ENCODE data around the gene NPHP1.
"Not testable (repeated sequence)": the region's sequence is repeated elsewhere in the genome, so short reads cannot be mapped to it uniquely, and the experiment has no call there.

The NPHP1 gene

DNA sequence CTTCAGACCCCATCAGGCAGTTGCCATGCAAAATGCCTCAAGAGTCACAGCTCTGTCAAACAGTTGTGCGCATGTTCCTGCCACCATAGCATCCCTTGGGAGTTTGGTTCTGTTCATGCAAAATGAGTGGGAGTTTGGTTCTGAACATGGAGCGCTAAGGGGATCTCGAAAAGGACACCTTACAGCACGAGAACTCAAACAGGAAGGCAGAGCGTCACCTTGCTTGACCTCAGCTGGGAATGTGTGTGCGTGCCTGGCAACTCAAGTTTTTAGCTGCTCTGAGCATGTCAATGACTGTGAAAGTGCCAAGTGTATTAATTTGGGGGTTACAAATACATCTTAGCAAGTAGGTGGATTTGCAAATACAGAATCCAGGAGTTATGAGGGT lies 105.8 kb downstream of the NPHP1 start:
- H3K18ac ChIP-seq (ENCODE audit: low read length), result no peak overlapping the region
- H3K27me3 ChIP-seq (ENCODE audit: insufficient read depth, low read length), result no peaks in the 10 kb centered on the region
- no peaks in the 10 kb centered on the region for H3K9me3 ChIP-seq (ENCODE audit: insufficient read depth, low read depth, low read length)
- H2BK120ac ChIP-seq (ENCODE audit: insufficient read depth, low read length, poor library complexity), result no peak overlapping the region
- no peak overlapping the region for H3K4me2 ChIP-seq (ENCODE audit: low read length)
- no peak overlapping the region for H3K23ac ChIP-seq (ENCODE audit: low read length)
- DNase-seq, result no peak
- WGBS (ENCODE audit: extremely low coverage, insufficient coverage, insufficient read length), result no CpG with 5 or more reads among the region's 6 CpGs
- no peak overlapping the region for H3K4me3 ChIP-seq (ENCODE audit: low read depth, low read length)
- peaks cover 10% of the 10 kb centered on the region for H3K79me1 ChIP-seq (ENCODE audit: low read length)
- H3K36me3 ChIP-seq (ENCODE audit: control insufficient read depth in 1 of 2, insufficient read depth in 2 of 2, low read length in 2 of 2), result no peaks in the 10 kb centered on the region
- H4K91ac ChIP-seq (ENCODE audit: low read depth, low read length), result no peak overlapping the region
- no peaks in the 10 kb centered on the region for H3K79me2 ChIP-seq (ENCODE audit: control insufficient read depth, insufficient read depth, low read length, poor library complexity)
- H3K27ac ChIP-seq (ENCODE audit: low read depth, low read length), result no peak overlapping the region
- no peak overlapping the region for H3K4ac ChIP-seq (ENCODE audit: low read depth, low read length)
- no peak overlapping the region for H4K8ac ChIP-seq (ENCODE audit: low read depth, low read length)
- no peak overlapping the region for H2AK5ac ChIP-seq (ENCODE audit: low read length)
- no peak overlapping the region for H2BK5ac ChIP-seq (ENCODE audit: low read depth, low read length, poor library complexity)
- H2AFZ ChIP-seq (ENCODE audit: insufficient read depth, low read length, poor library complexity), result no peak overlapping the region
- H3K4me1 ChIP-seq (ENCODE audit: control insufficient read depth in 1 of 2, insufficient read depth in 2 of 2, low read length in 2 of 2), result peaks cover 6 to 10% of the 10 kb centered on the region in 2 experiments
- no peak overlapping the region for H3K14ac ChIP-seq (ENCODE audit: low read length)
- no peak overlapping the region for H3K9ac ChIP-seq (ENCODE audit: low read length)
- no peak overlapping the region for H4K12ac ChIP-seq (ENCODE audit: low read depth, low read length)
- no peak overlapping the region for H2BK12ac ChIP-seq (ENCODE audit: low read length)

DNA sequence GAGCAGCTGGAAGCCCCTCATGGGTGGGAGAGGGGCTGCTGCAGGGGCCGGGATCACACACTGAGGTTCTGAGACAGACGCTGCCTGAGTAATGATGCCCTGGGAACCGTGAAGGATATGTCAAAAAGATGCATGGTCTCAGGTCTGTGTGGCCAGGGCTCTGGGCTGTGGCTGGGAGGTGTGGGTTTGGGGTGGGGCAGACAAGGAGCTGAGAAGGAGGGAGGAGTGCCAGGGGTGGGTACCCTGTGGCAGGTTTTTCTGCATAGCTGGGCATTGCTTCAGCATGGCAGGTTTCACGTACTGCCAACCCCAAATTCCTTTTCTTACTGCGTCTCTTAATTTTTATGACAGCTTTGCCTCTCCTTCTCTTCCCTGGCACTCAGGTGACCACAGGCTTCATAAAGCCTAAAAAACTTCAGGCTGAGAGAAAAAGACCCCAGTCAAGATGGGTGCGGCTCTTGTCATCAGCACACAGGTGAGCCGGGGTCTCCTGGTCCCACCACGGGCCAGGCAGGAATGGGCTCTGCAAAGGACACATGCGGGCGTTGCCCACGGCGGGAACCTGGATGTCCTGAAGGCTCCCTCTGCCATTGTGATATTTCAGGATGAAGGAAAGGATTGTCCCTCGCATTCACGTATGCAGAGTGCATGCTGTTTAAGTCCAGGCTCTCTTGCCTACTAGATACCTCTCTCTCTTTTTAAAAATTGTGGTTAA lies 107.2 kb downstream of the NPHP1 start:
- H4K12ac ChIP-seq (ENCODE audit: low read depth, low read length), result no peak overlapping the region
- WGBS (ENCODE audit: extremely low coverage, insufficient coverage, insufficient read length), result no CpG with 5 or more reads among the region's 14 CpGs
- H4K8ac ChIP-seq (ENCODE audit: low read depth, low read length), result no peak overlapping the region
- H3K9me3 ChIP-seq (ENCODE audit: insufficient read depth, low read depth, low read length), result no peaks in the 10 kb centered on the region
- H2AK5ac ChIP-seq (ENCODE audit: low read length), result no peak overlapping the region
- no peak overlapping the region for H3K23ac ChIP-seq (ENCODE audit: low read length)
- no peaks in the 10 kb centered on the region for H3K36me3 ChIP-seq (ENCODE audit: control insufficient read depth in 1 of 2, insufficient read depth in 2 of 2, low read length in 2 of 2)
- H3K4me2 ChIP-seq (ENCODE audit: low read length), result no peak overlapping the region
- no peak for DNase-seq
- H3K27me3 ChIP-seq (ENCODE audit: insufficient read depth, low read length), result no peaks in the 10 kb centered on the region
- H2BK5ac ChIP-seq (ENCODE audit: low read depth, low read length, poor library complexity), result no peak overlapping the region
- no peak overlapping the region for H3K27ac ChIP-seq (ENCODE audit: low read depth, low read length)
- H3K79me2 ChIP-seq (ENCODE audit: control insufficient read depth, insufficient read depth, low read length, poor library complexity), result no peaks in the 10 kb centered on the region
- no peak overlapping the region for H3K18ac ChIP-seq (ENCODE audit: low read length)
- no peak overlapping the region for H3K9ac ChIP-seq (ENCODE audit: low read length)
- H3K4me3 ChIP-seq (ENCODE audit: low read depth, low read length), result no peak overlapping the region
- no peak overlapping the region for H3K14ac ChIP-seq (ENCODE audit: low read length)
- H2BK12ac ChIP-seq (ENCODE audit: low read length), result no peak overlapping the region
- H3K4me1 ChIP-seq (ENCODE audit: control insufficient read depth in 1 of 2, insufficient read depth in 2 of 2, low read length in 2 of 2), result peaks cover 6 to 10% of the 10 kb centered on the region in 2 experiments
- peaks cover 10% of the 10 kb centered on the region for H3K79me1 ChIP-seq (ENCODE audit: low read length)
- no peak overlapping the region for H2AFZ ChIP-seq (ENCODE audit: insufficient read depth, low read length, poor library complexity)
- no peak overlapping the region for H4K91ac ChIP-seq (ENCODE audit: low read depth, low read length)
- H2BK120ac ChIP-seq (ENCODE audit: insufficient read depth, low read length, poor library complexity), result no peak overlapping the region
- no peak overlapping the region for H3K4ac ChIP-seq (ENCODE audit: low read depth, low read length)

DNA sequence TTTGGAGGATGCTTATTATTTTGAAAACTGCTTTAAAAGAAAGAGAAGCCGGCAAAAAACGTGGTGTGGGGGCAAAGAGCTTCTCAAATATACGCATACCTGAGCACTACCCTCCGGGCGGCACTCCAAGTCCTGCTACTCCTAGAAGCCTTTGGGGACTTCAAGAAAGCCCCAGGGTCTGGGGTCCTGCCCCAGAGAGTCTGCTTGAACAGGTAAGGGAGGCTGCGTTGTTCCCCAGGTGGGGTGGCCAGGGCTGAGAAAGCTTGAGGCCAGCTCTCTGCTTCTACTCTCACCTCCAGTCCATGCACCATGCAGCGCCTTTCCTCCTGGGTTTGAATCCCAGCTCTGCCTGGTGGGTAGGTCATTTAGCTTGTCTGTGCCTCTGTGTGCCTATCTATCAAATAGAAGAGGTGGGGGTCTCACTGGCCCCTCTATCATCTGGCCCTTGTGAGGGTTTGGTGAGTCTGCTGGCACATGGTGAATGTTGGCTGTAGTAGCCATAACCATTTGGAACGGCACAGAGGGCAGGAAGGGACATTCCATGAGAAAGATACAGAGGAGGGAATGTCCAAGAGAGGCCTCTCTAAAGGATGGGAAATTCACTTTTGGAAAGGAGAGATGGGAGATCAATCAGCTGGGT lies 108.7 kb downstream of the NPHP1 start:
- Histone ChIP-seq H2AK5ac (ENCODE audit: low read length) (no peak overlapping the region), H4K12ac (ENCODE audit: low read depth, low read length) (no peak overlapping the region), H3K27me3 (ENCODE audit: insufficient read depth, low read length) (no peaks in the 10 kb centered on the region), H2AFZ (ENCODE audit: insufficient read depth, low read length, poor library complexity) (no peak overlapping the region), H4K8ac (ENCODE audit: low read depth, low read length) (no peak overlapping the region), H3K4ac (ENCODE audit: low read depth, low read length) (no peak overlapping the region), H3K27ac (ENCODE audit: low read depth, low read length) (no peak overlapping the region), H3K9ac (ENCODE audit: low read length) (no peak overlapping the region), H3K79me2 (ENCODE audit: control insufficient read depth, insufficient read depth, low read length, poor library complexity) (no peaks in the 10 kb centered on the region), H3K23ac (ENCODE audit: low read length) (no peak overlapping the region), H3K18ac (ENCODE audit: low read length) (no peak overlapping the region), H3K36me3 (ENCODE audit: control insufficient read depth in 1 of 2, insufficient read depth in 2 of 2, low read length in 2 of 2) (no peaks in the 10 kb centered on the region), H3K4me3 (ENCODE audit: low read depth, low read length) (no peak overlapping the region), H3K4me1 (ENCODE audit: control insufficient read depth in 1 of 2, insufficient read depth in 2 of 2, low read length in 2 of 2) (peaks cover 3% of the 10 kb centered on the region in 2 experiments), H3K14ac (ENCODE audit: low read length) (no peak overlapping the region), H2BK5ac (ENCODE audit: low read depth, low read length, poor library complexity) (no peak overlapping the region), H3K4me2 (ENCODE audit: low read length) (no peak overlapping the region), H2BK12ac (ENCODE audit: low read length) (no peak overlapping the region), H3K79me1 (ENCODE audit: low read length) (peaks cover 4% of the 10 kb centered on the region), H3K9me3 (ENCODE audit: insufficient read depth, low read depth, low read length) (no peaks in the 10 kb centered on the region), H4K91ac (ENCODE audit: low read depth, low read length) (no peak overlapping the region), H2BK120ac (ENCODE audit: insufficient read depth, low read length, poor library complexity) (no peak overlapping the region)
- DNase-seq, result no peak
- WGBS (ENCODE audit: extremely low coverage, insufficient coverage, insufficient read length), result no CpG with 5 or more reads among the region's 8 CpGs

DNA sequence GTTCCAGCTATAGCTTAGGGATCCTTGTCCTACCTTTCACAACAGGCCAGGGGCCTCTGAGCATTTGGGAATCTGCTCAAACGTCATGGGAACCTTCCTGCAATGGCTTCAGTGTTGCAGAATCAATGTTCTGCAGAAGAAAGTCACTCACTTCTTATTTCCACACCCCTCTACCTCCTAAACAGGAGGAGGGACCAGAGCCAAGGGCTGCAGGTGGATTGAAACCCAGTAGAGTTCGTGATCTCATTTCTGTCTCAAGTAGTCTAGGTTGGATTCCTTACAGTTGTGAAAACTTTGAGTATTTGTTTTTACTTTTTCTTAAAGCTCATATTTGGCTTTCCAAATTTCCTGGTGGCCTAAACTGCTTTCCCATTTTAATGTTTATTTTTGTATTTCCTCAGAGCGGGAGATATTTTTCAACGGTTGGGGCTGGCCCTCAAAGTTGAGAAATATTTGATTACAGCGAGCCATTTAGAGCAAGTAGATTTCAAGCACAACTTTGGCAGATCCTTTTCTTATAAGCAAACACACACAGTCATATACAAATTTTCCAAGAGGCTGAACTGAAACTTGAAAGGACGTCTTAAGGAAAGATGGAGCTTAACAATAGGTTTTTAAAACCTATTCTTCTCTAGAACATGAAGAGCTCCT lies 109.8 kb downstream of the NPHP1 start:
- not testable (repeated sequence) for H3K4me2 ChIP-seq (ENCODE audit: low read length); H3K27ac ChIP-seq (ENCODE audit: low read depth, low read length); H3K79me1 ChIP-seq (ENCODE audit: low read length); H3K9me3 ChIP-seq (ENCODE audit: insufficient read depth, low read depth, low read length); H3K23ac ChIP-seq (ENCODE audit: low read length); H3K27me3 ChIP-seq (ENCODE audit: insufficient read depth, low read length); H2BK12ac ChIP-seq (ENCODE audit: low read length); H3K4ac ChIP-seq (ENCODE audit: low read depth, low read length); H4K8ac ChIP-seq (ENCODE audit: low read depth, low read length); H2AK5ac ChIP-seq (ENCODE audit: low read length); H3K79me2 ChIP-seq (ENCODE audit: control insufficient read depth, insufficient read depth, low read length, poor library complexity); H3K4me3 ChIP-seq (ENCODE audit: low read depth, low read length); H2BK5ac ChIP-seq (ENCODE audit: low read depth, low read length, poor library complexity); H2BK120ac ChIP-seq (ENCODE audit: insufficient read depth, low read length, poor library complexity); H2AFZ ChIP-seq (ENCODE audit: insufficient read depth, low read length, poor library complexity); H4K12ac ChIP-seq (ENCODE audit: low read depth, low read length); H3K14ac ChIP-seq (ENCODE audit: low read length); H3K36me3 ChIP-seq (ENCODE audit: control insufficient read depth in 1 of 2, insufficient read depth in 2 of 2, low read length in 2 of 2); H3K9ac ChIP-seq (ENCODE audit: low read length); H3K4me1 ChIP-seq (ENCODE audit: control insufficient read depth in 1 of 2, insufficient read depth in 2 of 2, low read length in 2 of 2); H4K91ac ChIP-seq (ENCODE audit: low read depth, low read length); H3K18ac ChIP-seq (ENCODE audit: low read length); DNase-seq
- WGBS (ENCODE audit: extremely low coverage, insufficient coverage, insufficient read length), result no CpG with 5 or more reads among the region's 6 CpGs
